ENCODE data around the gene PACS2. TPM values are rescaled to one million over a fixed set of nuclear protein-coding genes. Genes with fewer than 3 reads are reported as not detected.

PACS2 gene
- total and polyA plus RNA-seq, 2 of the 8 experiments (the other 6 are each of a cell fraction or from before 2014, with no cell fraction given), result 38.0 to 62.8 TPM

- Histone ChIP-seq H2AK5ac (ENCODE audit: low read depth, low read length) (no peak overlapping the region), H2BK120ac (replicated peaks; ENCODE audit: low read depth, low read length) (no peak overlapping the region), H3K4me3 (ENCODE audit: extremely low read depth in 1 of 4, insufficient read depth in 2 of 4, low read depth in 3 of 4, low read length in 4 of 4) (no peak overlapping the region), H3K23ac (ENCODE audit: insufficient read length) (no peak overlapping the region), H3K4me1 (replicated peaks in 1 of 4; ENCODE audit: control insufficient read depth in 3 of 4, insufficient read depth in 4 of 4, low read length in 3 of 4) (peaks cover 0 to 5% (median 4%) of the 10 kb centered on the region in 4 experiments; a peak in 5 of 7 replicates), H3K9me3 (ENCODE audit: insufficient read depth in 2 of 2, low read depth in 1 of 2, low read length in 1 of 2) (no peaks in the 10 kb centered on the region), H3K23me2 (ENCODE audit: low read depth, low read length) (no peaks in the 10 kb centered on the region), H3K56ac (replicated peaks; ENCODE audit: insufficient read length, low read depth, low read length) (no peak overlapping the region), H4K91ac (replicated peaks; ENCODE audit: insufficient read length, low read length) (no peak overlapping the region), H3K18ac (ENCODE audit: extremely low read depth, low read length) (no peak overlapping the region), H4K20me1 (replicated peaks in 1 of 2; ENCODE audit: control insufficient read depth in 1 of 2, insufficient read depth in 2 of 2, low read length in 2 of 2) (peaks cover 42 to 52% of the 10 kb centered on the region in 2 experiments), H3K27ac (ENCODE audit: low read depth, low read length) (no peak overlapping the region), H2BK12ac (ENCODE audit: low read depth, low read length) (no peak overlapping the region), H3K14ac (ENCODE audit: insufficient read length) (no peak overlapping the region), H2BK15ac (ENCODE audit: low read length) (no peak overlapping the region), H2BK20ac (ENCODE audit: low read length) (no peak overlapping the region), H2BK5ac (ENCODE audit: low read depth, low read length) (no peak overlapping the region), H3K9ac (replicated peaks in 1 of 4; ENCODE audit: extremely low read depth in 1 of 4, low read depth in 3 of 4, low read length in 3 of 4) (no peak overlapping the region), H3K4ac (replicated peaks; ENCODE audit: insufficient read length, low read depth, low read length) (no peak overlapping the region), H4K5ac (ENCODE audit: insufficient read length, low read depth, low read length) (no peak overlapping the region), H3K36me3 (ENCODE audit: control insufficient read depth in 2 of 4, insufficient read depth in 4 of 4, low read length in 3 of 4) (peaks cover 0 to 11% (median under 1%) of the 10 kb centered on the region in 4 experiments; a peak in 3 of 8 replicates), H3K79me1 (ENCODE audit: low read depth, low read length) (peaks cover 15% of the 10 kb centered on the region), H4K8ac (ENCODE audit: extremely low read depth, insufficient read depth, low read length) (no peak overlapping the region), H3K27me3 (replicated peaks in 1 of 4; ENCODE audit: control insufficient read depth in 3 of 4, extremely low read depth in 1 of 4, insufficient read depth in 3 of 4, low read length in 3 of 4) (no peaks in the 10 kb centered on the region), H3K79me2 (ENCODE audit: control insufficient read depth in 1 of 2, insufficient read depth in 2 of 2, low read length in 2 of 2) (peaks cover 25 to 87% of the 10 kb centered on the region in 2 experiments), H3K4me2 (ENCODE audit: insufficient read depth in 1 of 2, low read depth in 2 of 2, low read length in 2 of 2) (no peak overlapping the region), H2AFZ (ENCODE audit: low read length) (no peak overlapping the region)
- DNase-seq (ENCODE audit: low read depth in 1 of 2, low spot score in 2 of 2), result no peak
- 82% methylated on average over 9 of the region's 9 CpGs; no CpG with 5 or more reads in 1 of the 2 experiments for WGBS, 2 experiments (ENCODE audit: extremely low coverage in 1 of 2, insufficient coverage in 1 of 2, insufficient read length in 1 of 2, insufficient replicate concordance in 2 of 2, low coverage in 1 of 2, low lambda C conversion rate in 2 of 2, missing lambda C conversion rate in 1 of 2)
- no peak for TF ChIP-seq BRCA1 (IDR thresholded peaks at IDR 0.05; ENCODE audit: low read depth, low read length)
- no peak for FAIRE-seq
- ChIA-PET POLR2A (ENCODE audit: partially characterized antibody) (interaction anchor here (1.4 to 2.5 kb wide), 2 partner anchors 11 to 49 kb away, joined by 3 to 10 read pairs; no protein-coding TSS in a partner anchor), CTCF (ENCODE audit: partially characterized antibody) (interaction anchor here (1.9 kb wide), 1 partner anchor 50 kb away, joined by 6 read pairs; no protein-coding TSS in a partner anchor)
Measured at GRCh38 chr14:105430565-105430964, 116.0 kb downstream of the PACS2 start.

Measured in H1 (cell line).